Esophagus squamous epithelium (tissue), 5 donors: ENCODE results near the gene BCL2L1. TPM values are rescaled to one million over a fixed set of nuclear protein-coding genes. Genes with fewer than 3 reads are reported as not detected.

ENCODE experiments used
- DNase-seq: peaks from one replicate; lab custom pipeline; 2025; lab: John Stamatoyannopoulos, UW
- H3K27ac ChIP-seq, 4 donors: fragments of 200-600 bp; sonication (generic); one replicate each; pipeline ENCODE4 v1.5.1; 2016 to 2019; ENCODE audit warnings: mild to moderate bottlenecking in 1 of 4
- H3K27me3 ChIP-seq, 4 donors: fragments of 200-600 bp; sonication (generic); 1 replicate in 3 of 4; 2 replicates in 1 of 4; pipeline versions ENCODE4 v1.5.1 to v1.6.0; 2017 to 2021; ENCODE audit warnings: antibody characterized with exemption in 1 of 4
- H3K36me3 ChIP-seq, 3 donors: fragments of 200-600 bp; sonication (generic); one replicate each; pipeline ENCODE4 v1.5.1; 2016 to 2019
- H3K4me1 ChIP-seq, 3 donors: fragments of 200-600 bp; sonication (generic); one replicate each; pipeline ENCODE4 v1.5.1; 2017 to 2019
- H3K4me3 ChIP-seq, 4 donors: fragments of 200-600 bp; sonication (generic); 1 replicate in 3 of 4; 2 replicates in 1 of 4; pipeline ENCODE4 v1.5.1; 2016 to 2019; ENCODE audit warnings: mild to moderate bottlenecking in 2 of 4, moderate library complexity in 1 of 4
- H3K9me3 ChIP-seq, 3 donors: fragments of 200-600 bp; sonication (generic); one replicate each; pipeline ENCODE4 v1.5.1; 2016 to 2019
- CTCF ChIP-seq, 6 experiments: fragments of 450-650 bp in 4 of 6; fragments of 200-600 bp in 2 of 6; sonication (generic) in 2 of 6; IDR thresholded peaks; one replicate each; pipeline ENCODE4 v1.5.1; 2016 to 2019; ENCODE audit warnings: antibody characterized with exemption in 6 of 6, mild to moderate bottlenecking in 4 of 6, moderate library complexity in 4 of 6
- POLR2A ChIP-seq, 4 donors: fragments of 450-650 bp; IDR thresholded peaks; one replicate each; pipeline ENCODE4 v1.6.1; 2017; ENCODE audit warnings: antibody characterized with exemption in 4 of 4, mild to moderate bottlenecking in 4 of 4, moderate library complexity in 3 of 4
- WGBS, 2 donors: methylation state at CpG; one replicate each; pipeline ENCODE4 v1.1.5; 2018; 5-methylcytosine and 5-hydroxymethylcytosine counted together
- intact Hi-C: fragments of 100-400 bp; cut with DNase I; formaldehyde crosslinking; loops from one replicate; pipeline ENCODE4 v1.15.0; 2022
- total RNA-seq, 4 donors: library from RNA; depleted of rRNA; stranded (reverse); fragments of >200 nt; gene quantifications; one replicate each; pipeline ENCODE4 v1.1.0, GENCODE V29; 2016
- donor health status: DM: yes; HTN: yes; CAD: no.

The BCL2L1 gene
- total RNA-seq, 4 donors from 2014 or later: 65.4 to 105 (median 90.1) TPM

- intact Hi-C loops: no loop called here
- TF ChIP-seq CTCF (IDR thresholded peaks at IDR 0.05) (no peak), POLR2A (IDR thresholded peaks at IDR 0.05) (no peak)
- Histone ChIP-seq H3K36me3 (peaks cover 0 to 46% (median 0%) of the 10 kb centered on the region in 3 donors), H3K27me3 (no peaks in the 10 kb centered on the region), H3K9me3 (no peaks in the 10 kb centered on the region), H3K4me3 (peak overlapping the region in 3 of 4 donors; percentile 14 to 53 (median 19)), H3K4me1 (peaks cover 79 to 100% (median 82%) of the 10 kb centered on the region in 3 donors), H3K27ac (peak overlapping the region; percentile 81 to 98 (median 96))
- WGBS, 2 donors: 25 to 33% methylated on average over 9 of the region's 9 CpGs
- DNase-seq: no peak
Observed at GRCh38 chr20:31713312-31714273, 9.1 kb downstream of the BCL2L1 start.

- Histone ChIP-seq H3K27ac (peak overlapping the region; percentile 81 to 98 (median 96)), H3K36me3 (peaks cover 0 to 51% (median 0%) of the 10 kb centered on the region in 3 donors), H3K9me3 (no peaks in the 10 kb centered on the region), H3K27me3 (no peaks in the 10 kb centered on the region), H3K4me3 (peak overlapping the region in 3 of 4 donors; percentile 14 to 53 (median 19)), H3K4me1 (peaks cover 82 to 100% (median 82%) of the 10 kb centered on the region in 3 donors)
- intact Hi-C loops: no loop called here
- 13 to 25% methylated on average over 8 of the region's 8 CpGs for WGBS, 2 donors
- TF ChIP-seq POLR2A (IDR thresholded peaks at IDR 0.05) (peak in 1 of 4 donors; percentile 31), CTCF (IDR thresholded peaks at IDR 0.05) (no peak)
- no peak for DNase-seq
Observed at GRCh38 chr20:31712564-31713311, 9.9 kb downstream of the BCL2L1 start.

GRCh38 chr20:31712112-31712553, 10.5 kb downstream of the BCL2L1 start:
- DNase-seq: no peak
- Histone ChIP-seq H3K27ac (peak overlapping the region; percentile 81 to 98 (median 96)), H3K36me3 (peaks cover 0 to 51% (median 3%) of the 10 kb centered on the region in 3 donors), H3K4me3 (peak overlapping the region in 3 of 4 donors; percentile 14 to 53 (median 19)), H3K9me3 (no peaks in the 10 kb centered on the region), H3K4me1 (peaks cover 76 to 99% (median 77%) of the 10 kb centered on the region in 3 donors), H3K27me3 (no peaks in the 10 kb centered on the region)
- no peak for TF ChIP-seq CTCF (IDR thresholded peaks at IDR 0.05)
- no peak for TF ChIP-seq POLR2A (IDR thresholded peaks at IDR 0.05)
- intact Hi-C loops: no loop called here
- WGBS, 2 donors: 27 to 41% methylated on average over 5 of the region's 5 CpGs

- Histone ChIP-seq H3K27ac (peak overlapping the region; percentile 81 to 98 (median 96)), H3K9me3 (no peaks in the 10 kb centered on the region), H3K36me3 (peaks cover 0 to 54% (median 9%) of the 10 kb centered on the region in 3 donors), H3K4me3 (no peak overlapping the region), H3K27me3 (no peaks in the 10 kb centered on the region), H3K4me1 (peaks cover 70 to 99% (median 72%) of the 10 kb centered on the region in 3 donors)
- intact Hi-C loops: no loop called here
- no peak for DNase-seq
- TF ChIP-seq POLR2A (IDR thresholded peaks at IDR 0.05) (no peak), CTCF (IDR thresholded peaks at IDR 0.05) (no peak)
Observed at GRCh38 chr20:31711179-31712111, 11.2 kb downstream of the BCL2L1 start.
